OCI-LY1 (cell line): ENCODE results near the gene EPHB2.

Experiments
- H2AFZ ChIP-seq: fragments of 200-600 bp; sonication (generic), shearing (Covaris generic); 2 replicates; pipeline ENCODE4 v1.6.0; 2014; ENCODE audit warnings: antibody characterized with exemption, mild to moderate bottlenecking, low read length
- H3F3A ChIP-seq: fragments of 200-600 bp; sonication (generic), shearing (Covaris generic); 2 replicates; pipeline ENCODE4 v1.6.0; 2014; ENCODE audit warnings: mild to moderate bottlenecking, antibody characterized with exemption, low read length, moderate library complexity; ENCODE audit not compliant: insufficient read depth
- H3K27ac ChIP-seq: fragments of 200-600 bp; sonication (generic); 2 replicates; pipeline ENCODE4 v1.5.1; 2014; ENCODE audit warnings: low read length, mixed run types, mild to moderate bottlenecking, low read depth; ENCODE audit not compliant: poor library complexity, severe bottlenecking
- H3K27me3 ChIP-seq: fragments of 200-600 bp; sonication (generic); 2 replicates; pipeline ENCODE4 v1.6.0; 2014; ENCODE audit warnings: antibody characterized with exemption, mild to moderate bottlenecking, low read length, moderate library complexity; ENCODE audit not compliant: insufficient read depth
- H3K36me3 ChIP-seq: fragments of 200-600 bp; sonication (generic); 2 replicates; pipeline ENCODE4 v1.6.1; 2014; ENCODE audit warnings: mild to moderate bottlenecking, antibody characterized with exemption, low read length, moderate library complexity, mixed read lengths; ENCODE audit not compliant: insufficient read depth
- H3K4me1 ChIP-seq: fragments of 200-600 bp; sonication (generic); 2 replicates; pipeline ENCODE4 v1.5.1; 2014; ENCODE audit warnings: mild to moderate bottlenecking, low read length, moderate library complexity; ENCODE audit not compliant: insufficient read depth, severe bottlenecking
- H3K4me2 ChIP-seq: fragments of 200-600 bp; sonication (generic), shearing (Covaris generic); 2 replicates; pipeline ENCODE4 v1.6.1; 2014; ENCODE audit warnings: low read length
- H3K4me3 ChIP-seq: fragments of 200-600 bp; sonication (generic); 2 replicates; pipeline ENCODE4 v1.5.1; 2014; ENCODE audit warnings: low read length, low read depth, mild to moderate bottlenecking, mixed read lengths; ENCODE audit not compliant: poor library complexity, severe bottlenecking
- H3K79me2 ChIP-seq: fragments of 200-600 bp; shearing (Covaris generic); 2 replicates; pipeline ENCODE4 v1.6.1; 2016; ENCODE audit warnings: mixed run types, low read length, mixed read lengths; ENCODE audit not compliant: insufficient read depth
- H3K9ac ChIP-seq: fragments of 200-600 bp; sonication (generic), shearing (Covaris generic); 2 replicates; pipeline ENCODE4 v1.6.1; 2014; ENCODE audit warnings: mild to moderate bottlenecking, low read length, mixed read lengths
- H3K9me2 ChIP-seq: fragments of 200-600 bp; sonication (generic), shearing (Covaris generic); 2 replicates; pipeline ENCODE4 v1.6.1; 2014; ENCODE audit warnings: low read depth, mild to moderate bottlenecking, low read length, mixed read lengths
- H3K9me3 ChIP-seq: fragments of 200-600 bp; shearing (Covaris generic); 2 replicates; pipeline ENCODE4 v1.6.1; 2014; ENCODE audit warnings: low read length, mixed read lengths
- H4K20me1 ChIP-seq: fragments of 200-600 bp; sonication (generic), shearing (Covaris generic); 2 replicates; pipeline ENCODE4 v1.6.0; 2016; ENCODE audit warnings: mild to moderate bottlenecking, low read length; ENCODE audit not compliant: insufficient read depth
- CTCF ChIP-seq: fragments of 200-600 bp; sonication (generic), shearing (Covaris generic); IDR thresholded peaks from 2 replicates; pipeline ENCODE4 v1.5.1; 2017; ENCODE audit warnings: mild to moderate bottlenecking, antibody characterized with exemption, low read length, moderate library complexity, mixed read lengths
- EZH2 ChIP-seq: fragments of 200-600 bp; sonication (generic), shearing (Covaris generic); IDR thresholded peaks from 2 replicates; pipeline ENCODE4 v1.8.0; 2017; ENCODE audit warnings: borderline replicate concordance, mixed run types, mild to moderate bottlenecking, antibody characterized with exemption, low read length, moderate library complexity, mixed read lengths

Gene EPHB2

GRCh38 chr1:22710701-22711049 lies at the start of gene EPHB2:
TSS of gene EPHB2 (plus strand) at chr1:22710839. CDS start at chr1:22710983, 144 bp downstream.
- Histone ChIP-seq H3K27me3 (no peaks in the 10 kb centered on the region), H3K27ac (no peak within 1 kb of the TSS), H2AFZ (no peak within 1 kb of the TSS), H3K9ac (no peak within 1 kb of the TSS), H3K9me3 (no peaks in the 10 kb centered on the region), H3K79me2 (no peaks in the 10 kb centered on the region), H3K4me2 (no peak within 1 kb of the TSS), H3F3A (no peaks in the 10 kb centered on the region), H3K4me1 (no peaks in the 10 kb centered on the region), H3K4me3 (no peak within 1 kb of the TSS), H3K36me3 (no peaks in the 10 kb centered on the region), H4K20me1 (no peaks in the 10 kb centered on the region), H3K9me2 (no peaks in the 10 kb centered on the region)
- TF ChIP-seq EZH2 (no peak), CTCF (no peak)

- Histone ChIP-seq H4K20me1 (no peaks in the 10 kb centered on the region), H2AFZ (no peak overlapping the region)
- no peak for TF ChIP-seq EZH2
- no peak for TF ChIP-seq CTCF
Measured at GRCh38 chr1:22661880-22662279, 48.8 kb upstream of the EPHB2 start.

GRCh38 chr1:22662318-22662717 lies 48.3 kb upstream of the EPHB2 start:
- Histone ChIP-seq H3K27ac (no peak overlapping the region), H3K27me3 (no peaks in the 10 kb centered on the region; the same call in 1 of the 2 replicates), H3K4me1 (no peaks in the 10 kb centered on the region), H3F3A (no peaks in the 10 kb centered on the region), H3K4me3 (no peak overlapping the region), H3K9me3 (no peaks in the 10 kb centered on the region), H3K4me2 (no peak overlapping the region), H2AFZ (no peak overlapping the region), H4K20me1 (no peaks in the 10 kb centered on the region), H3K9ac (no peak overlapping the region), H3K9me2 (no peaks in the 10 kb centered on the region), H3K36me3 (no peaks in the 10 kb centered on the region), H3K79me2 (no peaks in the 10 kb centered on the region)
- TF ChIP-seq EZH2 (no peak), CTCF (no peak)

More at GRCh38 chr1:22661880-22662279, 48.8 kb upstream of the EPHB2 start:
- H3K36me3 ChIP-seq: no peaks in the 10 kb centered on the region
- H3F3A ChIP-seq: no peaks in the 10 kb centered on the region
- no peak overlapping the region for H3K4me2 ChIP-seq
- H3K9ac ChIP-seq: no peak overlapping the region
- no peaks in the 10 kb centered on the region; the same call in 1 of the 2 replicates for H3K27me3 ChIP-seq
- H3K27ac ChIP-seq: no peak overlapping the region
- H3K4me3 ChIP-seq: no peak overlapping the region
- no peaks in the 10 kb centered on the region for H3K9me3 ChIP-seq
- no peaks in the 10 kb centered on the region for H3K79me2 ChIP-seq
- no peaks in the 10 kb centered on the region for H3K9me2 ChIP-seq
- H3K4me1 ChIP-seq: no peaks in the 10 kb centered on the region
